ENCODE data around the gene L1TD1. TPM values are rescaled to one million over a fixed set of nuclear protein-coding genes. Genes with fewer than 3 reads are reported as not detected.

Gene L1TD1
- total RNA-seq, 4 donors from 2014 or later = 1.3 to 3.1 (median 2.1) TPM

DNA sequence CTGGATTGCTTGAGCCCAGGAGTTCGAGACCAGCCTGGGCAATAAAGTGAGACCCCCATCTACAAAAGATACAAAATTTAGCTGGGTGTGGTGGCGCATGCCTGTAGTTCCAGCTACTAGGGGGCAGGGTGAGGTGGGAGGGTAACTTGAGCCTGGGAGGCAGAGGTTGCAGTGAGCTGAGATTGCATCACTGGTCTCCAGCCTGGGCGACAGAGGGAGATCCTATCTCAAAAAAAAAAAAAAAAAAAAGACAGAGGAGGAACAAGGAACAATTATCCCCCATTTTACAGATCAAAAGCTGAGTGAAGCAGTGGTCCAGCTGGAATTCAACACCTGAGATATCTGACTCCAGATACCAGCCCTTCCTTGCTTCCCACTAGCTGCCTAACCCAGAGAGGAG lies 34.8 kb downstream of the L1TD1 start:
- Histone ChIP-seq H3K9me3 (no peaks in the 10 kb centered on the region), H3K4me3 (no peak overlapping the region), H3K27ac (peak overlapping the region in 1 of 4 donors; percentile 63), H3K4me1 (peaks cover 0 to 39% (median 5%) of the 10 kb centered on the region in 4 donors), H3K27me3 (no peaks in the 10 kb centered on the region), H3K36me3 (no peaks in the 10 kb centered on the region)
- DNase-seq (ENCODE audit: low spot score in 2 of 2) = no peak
- 73 to 80% methylated on average over 3 of the region's 3 CpGs for WGBS, 2 donors
- no peak for TF ChIP-seq EP300 (IDR thresholded peaks at IDR 0.05)
- TF ChIP-seq POLR2A (IDR thresholded peaks at IDR 0.05) = no peak
- TF ChIP-seq CTCF (IDR thresholded peaks at IDR 0.05) = no peak

- TF ChIP-seq EP300 (IDR thresholded peaks at IDR 0.05) (no peak), POLR2A (IDR thresholded peaks at IDR 0.05) (no peak)
- Histone ChIP-seq H3K36me3 (no peaks in the 10 kb centered on the region), H3K4me1 (peaks cover 0 to 44% (median 5%) of the 10 kb centered on the region in 4 donors), H3K4me3 (no peak overlapping the region), H3K27ac (peak overlapping the region in 1 of 4 donors; percentile 41), H3K9me3 (no peaks in the 10 kb centered on the region), H3K27me3 (no peaks in the 10 kb centered on the region)
- DNase-seq (ENCODE audit: low spot score in 2 of 2) = no peak
- 43 to 59% methylated on average over 2 of the region's 2 CpGs for WGBS, 2 donors
Observed at GRCh38 chr1:62229932-62230331, 35.3 kb downstream of the L1TD1 start.

GRCh38 chr1:62230718-62231117 lies 36.1 kb downstream of the L1TD1 start:
- 80 to 84% methylated on average over 5 of the region's 5 CpGs for WGBS, 2 donors
- peaks cover 0 to 46% (median 5%) of the 10 kb centered on the region in 4 donors for H3K4me1 ChIP-seq
- no peaks in the 10 kb centered on the region for H3K27me3 ChIP-seq
- no peak overlapping the region for H3K4me3 ChIP-seq
- H3K27ac ChIP-seq = no peak overlapping the region
- no peaks in the 10 kb centered on the region for H3K36me3 ChIP-seq
- TF ChIP-seq POLR2A (IDR thresholded peaks at IDR 0.05) (no peak), EP300 (IDR thresholded peaks at IDR 0.05) (no peak), CTCF (IDR thresholded peaks at IDR 0.05) (no peak)
- DNase-seq (ENCODE audit: low spot score in 2 of 2) = no peak
- H3K9me3 ChIP-seq = no peaks in the 10 kb centered on the region

DNA sequence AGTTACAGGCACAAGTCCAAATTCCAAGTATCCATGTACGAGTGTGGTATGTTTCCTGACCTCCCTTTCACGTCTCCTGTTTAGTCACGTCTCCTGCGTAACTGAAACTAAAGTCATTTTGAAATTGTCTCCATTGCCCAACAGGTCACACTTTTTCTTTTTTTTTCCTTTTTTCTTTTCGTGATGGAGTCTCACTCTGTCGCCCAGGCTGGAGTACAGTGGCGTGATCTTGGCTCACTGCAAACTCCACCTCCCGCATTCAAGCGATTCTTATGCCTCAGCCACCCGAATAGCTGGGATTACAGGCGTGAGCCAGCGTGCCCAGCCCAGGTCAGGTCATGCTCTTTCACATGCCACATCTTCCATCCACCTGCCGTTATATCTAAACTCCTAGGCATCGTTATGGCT lies 38.2 kb downstream of the L1TD1 start:
- H3K4me1 ChIP-seq = peaks cover 0 to 65% (median 5%) of the 10 kb centered on the region in 4 donors
- no peaks in the 10 kb centered on the region for H3K36me3 ChIP-seq
- no peaks in the 10 kb centered on the region for H3K27me3 ChIP-seq
- 32 to 38% methylated on average over 14 of the region's 14 CpGs for WGBS, 2 donors
- no peaks in the 10 kb centered on the region for H3K9me3 ChIP-seq
- H3K27ac ChIP-seq = peak overlapping the region in 2 of 4 donors; percentile 10 to 14
- TF ChIP-seq CTCF (IDR thresholded peaks at IDR 0.05) (no peak), POLR2A (IDR thresholded peaks at IDR 0.05) (no peak), EP300 (IDR thresholded peaks at IDR 0.05) (no peak)
- no peak for DNase-seq (ENCODE audit: low spot score in 2 of 2)
- H3K4me3 ChIP-seq = peak overlapping the region in 1 of 4 donors; percentile 1

GRCh38 chr1:62233926-62234450 lies 39.3 kb downstream of the L1TD1 start:
- TF ChIP-seq EP300 (IDR thresholded peaks at IDR 0.05) = no peak
- no peak for TF ChIP-seq CTCF (IDR thresholded peaks at IDR 0.05)
- TF ChIP-seq POLR2A (IDR thresholded peaks at IDR 0.05) = no peak
- peak overlapping the region in 2 of 4 donors; percentile 28 to 29 for H3K27ac ChIP-seq
- 83 to 88% methylated on average over 7 of the region's 7 CpGs for WGBS, 2 donors

More at GRCh38 chr1:62233926-62234450, 39.3 kb downstream of the L1TD1 start:
- DNase-seq (ENCODE audit: low spot score in 2 of 2) = no peak
- Histone ChIP-seq H3K36me3 (no peaks in the 10 kb centered on the region), H3K9me3 (no peaks in the 10 kb centered on the region), H3K4me3 (no peak overlapping the region), H3K4me1 (peaks cover 0 to 65% (median 2%) of the 10 kb centered on the region in 4 donors), H3K27me3 (no peaks in the 10 kb centered on the region)
